ENCODE data around the gene SLC12A7.

SLC12A7 gene

GRCh38 chr5:1058988-1059883 is 52.6 kb downstream of the SLC12A7 start:
- no peak overlapping the region for H3K27ac ChIP-seq
- TF ChIP-seq, protein P1, sequence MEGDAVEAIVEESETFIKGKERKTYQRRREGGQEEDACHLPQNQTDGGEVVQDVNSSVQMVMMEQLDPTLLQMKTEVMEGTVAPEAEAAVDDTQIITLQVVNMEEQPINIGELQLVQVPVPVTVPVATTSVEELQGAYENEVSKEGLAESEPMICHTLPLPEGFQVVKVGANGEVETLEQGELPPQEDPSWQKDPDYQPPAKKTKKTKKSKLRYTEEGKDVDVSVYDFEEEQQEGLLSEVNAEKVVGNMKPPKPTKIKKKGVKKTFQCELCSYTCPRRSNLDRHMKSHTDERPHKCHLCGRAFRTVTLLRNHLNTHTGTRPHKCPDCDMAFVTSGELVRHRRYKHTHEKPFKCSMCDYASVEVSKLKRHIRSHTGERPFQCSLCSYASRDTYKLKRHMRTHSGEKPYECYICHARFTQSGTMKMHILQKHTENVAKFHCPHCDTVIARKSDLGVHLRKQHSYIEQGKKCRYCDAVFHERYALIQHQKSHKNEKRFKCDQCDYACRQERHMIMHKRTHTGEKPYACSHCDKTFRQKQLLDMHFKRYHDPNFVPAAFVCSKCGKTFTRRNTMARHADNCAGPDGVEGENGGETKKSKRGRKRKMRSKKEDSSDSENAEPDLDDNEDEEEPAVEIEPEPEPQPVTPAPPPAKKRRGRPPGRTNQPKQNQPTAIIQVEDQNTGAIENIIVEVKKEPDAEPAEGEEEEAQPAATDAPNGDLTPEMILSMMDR (conservative IDR thresholded peaks at IDR 0.05), result no peak
- TF ChIP-seq ZFX (IDR thresholded peaks at IDR 0.05), result no peak

- no peak for TF ChIP-seq ZFX (IDR thresholded peaks at IDR 0.05)
- TF ChIP-seq, protein P1 (conservative IDR thresholded peaks at IDR 0.05), result no peak
- H3K27ac ChIP-seq, result no peak overlapping the region
Observed at GRCh38 chr5:1058083-1058945, 53.5 kb downstream of the SLC12A7 start.

DNA sequence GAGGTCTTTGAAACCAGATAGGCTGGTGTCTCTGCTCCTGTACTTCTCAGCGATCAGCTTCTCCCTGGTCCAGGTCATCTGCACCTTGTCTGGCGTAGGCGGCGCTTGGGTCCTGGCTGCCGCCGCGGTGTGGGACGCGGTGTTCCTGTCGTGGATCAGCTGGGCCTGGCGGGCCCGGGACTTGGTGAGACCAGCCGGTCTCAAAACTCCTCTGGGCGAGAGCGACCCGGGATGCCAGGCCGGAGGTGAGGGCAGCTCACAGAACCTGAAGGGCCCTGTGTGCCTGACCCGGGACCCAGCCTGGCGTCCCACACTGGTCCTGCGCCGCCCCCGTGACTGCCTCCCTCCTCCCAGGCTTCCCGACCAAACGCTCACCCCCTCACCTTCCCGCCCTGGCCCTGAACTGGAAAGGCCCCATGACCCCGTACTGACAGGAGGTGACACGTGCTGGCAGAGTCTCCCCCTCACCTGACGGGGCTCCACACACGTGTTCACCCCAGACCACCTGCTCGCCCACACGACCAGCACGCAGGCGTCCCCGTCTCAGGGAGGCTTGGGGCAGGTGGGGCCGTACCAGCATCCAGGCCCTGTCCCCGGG is 54.3 kb downstream of the SLC12A7 start:
- no peak overlapping the region for H3K27ac ChIP-seq
- TF ChIP-seq, protein P1 (conservative IDR thresholded peaks at IDR 0.05), result no peak
- TF ChIP-seq ZFX (IDR thresholded peaks at IDR 0.05), result no peak

GRCh38 chr5:1056611-1057484 is 55.0 kb downstream of the SLC12A7 start:
- no peak overlapping the region for H3K27ac ChIP-seq
- no peak for TF ChIP-seq ZFX (IDR thresholded peaks at IDR 0.05)
- TF ChIP-seq, protein P1 (conservative IDR thresholded peaks at IDR 0.05), result no peak

- TF ChIP-seq, protein P1 (conservative IDR thresholded peaks at IDR 0.05), result no peak
- TF ChIP-seq ZFX (IDR thresholded peaks at IDR 0.05), result no peak
- no peak overlapping the region for H3K27ac ChIP-seq
Observed at GRCh38 chr5:1055896-1056610, 55.8 kb downstream of the SLC12A7 start.
